H9 (cell line): ENCODE data around the gene USP5. TPM values are rescaled to one million over a fixed set of nuclear protein-coding genes. Genes with fewer than 3 reads are reported as not detected.
"Not testable (repeated sequence)": the region's sequence is repeated elsewhere in the genome, so short reads cannot be mapped to it uniquely, and the experiment has no call there.

ENCODE experiments used
- DNase-seq: peaks from one replicate; pipeline ENCODE4 v3.0.0-alpha.2; 2017
- H2AFZ ChIP-seq: one replicate; pipeline ENCODE4 v1.6.1; 2013; ENCODE audit warnings: mild to moderate bottlenecking, low read length, control low read depth, moderate library complexity
- H2AK5ac ChIP-seq: 2 replicates; pipeline ENCODE4 v1.6.1; 2013; ENCODE audit warnings: low read length, control low read depth, mixed read lengths; ENCODE audit not compliant: insufficient read length
- H2BK120ac ChIP-seq: one replicate; pipeline ENCODE4 v1.6.1; 2013; ENCODE audit warnings: low read depth, mild to moderate bottlenecking, low read length, control low read depth, inconsistent platforms; ENCODE audit not compliant: poor library complexity, severe bottlenecking
- H2BK12ac ChIP-seq: 2 replicates; pipeline ENCODE4 v1.6.1; 2013; ENCODE audit warnings: low read length, control low read depth, mixed read lengths, low read depth; ENCODE audit not compliant: insufficient read length
- H2BK15ac ChIP-seq: 2 replicates; pipeline ENCODE4 v1.6.1; 2013; ENCODE audit warnings: low read depth, low read length, control low read depth
- H2BK20ac ChIP-seq: one replicate; pipeline ENCODE4 v1.6.1; 2013; ENCODE audit warnings: low read depth, mild to moderate bottlenecking, low read length, control low read depth, inconsistent platforms; ENCODE audit not compliant: poor library complexity, severe bottlenecking
- H2BK5ac ChIP-seq: 2 replicates; pipeline ENCODE4 v1.6.1; 2013; ENCODE audit warnings: low read length, control low read depth, mixed read lengths; ENCODE audit not compliant: insufficient read length
- H3K14ac ChIP-seq: 2 replicates; pipeline ENCODE4 v1.6.1; 2013; ENCODE audit warnings: low read length, control low read depth; ENCODE audit not compliant: insufficient read depth
- H3K18ac ChIP-seq: 2 replicates; pipeline ENCODE4 v1.6.1; 2013; ENCODE audit warnings: low read depth, mild to moderate bottlenecking, mixed read lengths, low read length, control low read depth; ENCODE audit not compliant: insufficient read length
- H3K23ac ChIP-seq: 2 replicates; pipeline ENCODE4 v1.6.1; 2013; ENCODE audit warnings: low read length, control low read depth, mixed read lengths, low read depth; ENCODE audit not compliant: insufficient read length
- H3K23me2 ChIP-seq: 2 replicates; pipeline ENCODE4 v1.6.1; 2013; ENCODE audit warnings: low read depth, mild to moderate bottlenecking, mixed read lengths, low read length, control low read depth; ENCODE audit not compliant: insufficient read length, poor library complexity, severe bottlenecking
- H3K27ac ChIP-seq: 2 replicates; pipeline ENCODE4 v1.5.1; 2013; ENCODE audit warnings: low read length, control low read depth, mixed read lengths, low read depth; ENCODE audit not compliant: insufficient read length
- H3K27me3 ChIP-seq: 2 replicates; pipeline ENCODE4 v1.6.1; 2013; ENCODE audit warnings: low read length, control low read depth, inconsistent platforms; ENCODE audit not compliant: insufficient read depth
- H3K4ac ChIP-seq: 2 replicates; pipeline ENCODE4 v1.6.1; 2013; ENCODE audit warnings: low read depth, mild to moderate bottlenecking, control low read depth, inconsistent platforms, low read length, moderate library complexity
- H3K4me1 ChIP-seq: 2 replicates; pipeline ENCODE4 v1.6.1; 2013; ENCODE audit warnings: low read length, control low read depth, inconsistent platforms; ENCODE audit not compliant: insufficient read depth
- H3K4me2 ChIP-seq: 2 replicates; pipeline ENCODE4 v1.6.1; 2013; ENCODE audit warnings: low read length, control low read depth, mixed read lengths; ENCODE audit not compliant: insufficient read length, insufficient read depth
- H3K56ac ChIP-seq: 2 replicates; pipeline ENCODE4 v1.6.1; 2013; ENCODE audit warnings: low read depth, mild to moderate bottlenecking, mixed read lengths, low read length, control low read depth; ENCODE audit not compliant: insufficient read length
- H3K79me1 ChIP-seq: 2 replicates; pipeline ENCODE4 v1.6.1; 2013; ENCODE audit warnings: low read depth, mild to moderate bottlenecking, moderate library complexity, low read length, control low read depth, inconsistent platforms; ENCODE audit not compliant: insufficient read depth, poor library complexity, severe bottlenecking
- H3K79me2 ChIP-seq: 2 replicates; pipeline ENCODE4 v1.6.1; 2013; ENCODE audit warnings: low read length, control low read depth, inconsistent platforms; ENCODE audit not compliant: insufficient read depth
- H3K9ac ChIP-seq: 2 replicates; pipeline ENCODE4 v1.6.1; 2013; ENCODE audit warnings: low read length, control low read depth, mixed read lengths; ENCODE audit not compliant: insufficient read length; ENCODE audit errors: extremely low read depth
- H3K9me3 ChIP-seq: one replicate; pipeline ENCODE4 v1.6.1; 2013; ENCODE audit warnings: low read depth, low read length, inconsistent platforms; ENCODE audit not compliant: control insufficient read depth
- H3T11ph ChIP-seq: one replicate; pipeline ENCODE4 v1.6.1; 2013; ENCODE audit warnings: mild to moderate bottlenecking, low read length, control low read depth, inconsistent platforms
- H4K20me1 ChIP-seq: one replicate; pipeline ENCODE4 v1.6.1; 2013; ENCODE audit not compliant: control insufficient read depth, insufficient read length, insufficient read depth
- H4K5ac ChIP-seq: 2 replicates; pipeline ENCODE4 v1.6.1; 2013; ENCODE audit warnings: low read depth, mild to moderate bottlenecking, mixed read lengths, low read length, control low read depth; ENCODE audit not compliant: insufficient read length
- H4K8ac ChIP-seq: replicated peaks from 2 replicates; pipeline ENCODE4 v1.6.1; 2013; ENCODE audit warnings: low read length, control low read depth, mixed read lengths, low read depth; ENCODE audit not compliant: insufficient read length
- H4K91ac ChIP-seq: 2 replicates; pipeline ENCODE4 v1.6.1; 2013; ENCODE audit warnings: low read depth, mild to moderate bottlenecking, moderate library complexity, mixed read lengths, low read length, control low read depth; ENCODE audit not compliant: insufficient read length
- H3K27ac Mint-ChIP-seq, 3 experiments: 2 replicates in 2 of 3; 3 replicates in 1 of 3; pipeline ENCODE4 v1.8.0; 2020 to 2021; ENCODE audit warnings: mixed read lengths in 3 of 3, mild to moderate bottlenecking in 1 of 3, moderate library complexity in 1 of 3
- H3K27me3 Mint-ChIP-seq: 2 replicates; pipeline ENCODE4 v1.8.0; 2021; ENCODE audit warnings: low read depth, mild to moderate bottlenecking, moderate library complexity, mixed read lengths
- H3K36me3 Mint-ChIP-seq, 3 experiments: 2 replicates in 2 of 3; 3 replicates in 1 of 3; pipeline ENCODE4 v1.8.0; 2020 to 2021; ENCODE audit warnings: low read depth in 3 of 3, mixed read lengths in 3 of 3; ENCODE audit not compliant: insufficient read depth in 1 of 3
- H3K4me1 Mint-ChIP-seq, 2 experiments: 2 replicates each; pipeline ENCODE4 v1.8.0; 2020; ENCODE audit warnings: mixed read lengths in 2 of 2
- H3K4me3 Mint-ChIP-seq, 2 experiments: 2 replicates in 1 of 2; 3 replicates in 1 of 2; pipeline ENCODE4 v1.8.0; 2020 to 2021; ENCODE audit warnings: mild to moderate bottlenecking in 2 of 2, mixed read lengths in 2 of 2, moderate library complexity in 1 of 2
- H3K9me3 Mint-ChIP-seq, 2 experiments: 2 replicates in 1 of 2; 3 replicates in 1 of 2; pipeline ENCODE4 v1.8.0; 2020; ENCODE audit warnings: mild to moderate bottlenecking in 2 of 2, mixed read lengths in 2 of 2, moderate library complexity in 1 of 2
- CTCF ChIP-seq: fragments of 200-600 bp; sonication (generic); conservative IDR thresholded peaks from 3 replicates; pipeline ENCODE4 v1.8.0; 2021; ENCODE audit warnings: antibody characterized with exemption, mild to moderate bottlenecking
- WGBS: extraction: QIAGEN DNeasy Blood & Tissue Kit; methylation state at CpG from one replicate; pipeline ENCODE4 v1.1.7; 2013; ENCODE audit warnings: missing lambda C conversion rate, low lambda C conversion rate, mixed read lengths; ENCODE audit not compliant: insufficient read length; ENCODE audit errors: extremely low coverage; 5-methylcytosine and 5-hydroxymethylcytosine counted together
- total RNA-seq: library from RNA; stranded (reverse); gene quantifications from 2 replicates; pipeline ENCODE4 v1.2.1, GENCODE V29; 2021

The USP5 gene
- total RNA-seq, 1 experiment from 2014 or later = 143 TPM

GRCh38 chr12:6891646-6892001 lies 39.7 kb downstream of the USP5 start:
- no CpG with 5 or more reads among the region's 5 CpGs for WGBS
- Histone ChIP-seq H3K27me3 (no peaks in the 10 kb centered on the region), H3K79me2 (no peaks in the 10 kb centered on the region), H3K23ac (no peak overlapping the region), H2AK5ac (no peak overlapping the region), H3K9me3 (no peaks in the 10 kb centered on the region), H3K18ac (peak overlapping the region; percentile 94), H3K79me1 (no peaks in the 10 kb centered on the region), H2AFZ (no peak overlapping the region), H3K9ac (peak overlapping the region; percentile 77), H3K4me1 (peaks cover 3% of the 10 kb centered on the region; the same call in 1 of the 2 replicates), H3K4ac (no peak overlapping the region), H4K5ac (no peak overlapping the region), H2BK15ac (0 out of 2 replicates have a peak overlapping the region, but pooled peaks have one; percentile 98), H3K4me2 (peak overlapping the region; percentile 67), H3K14ac (peak overlapping the region; percentile 92; the same call in 1 of the 2 replicates), H3K56ac (no peak overlapping the region), H2BK12ac (peak overlapping the region; percentile 51), H2BK5ac (no peak overlapping the region), H4K20me1 (no peaks in the 10 kb centered on the region), H4K8ac (no peak overlapping the region), H2BK120ac (no peak overlapping the region), H3T11ph (no peak overlapping the region), H3K23me2 (peaks cover 6% of the 10 kb centered on the region), H3K27ac (no peak overlapping the region), H2BK20ac (no peak overlapping the region), H4K91ac (no peak overlapping the region)
- peak overlapping the region; percentile 78 to 86 (median 84); a peak in 6 of 7 replicates for H3K27ac Mint-ChIP-seq
- no peaks in the 10 kb centered on the region for H3K27me3 Mint-ChIP-seq
- H3K4me1 Mint-ChIP-seq = peaks cover 20 to 30% of the 10 kb centered on the region in 2 experiments
- H3K4me3 Mint-ChIP-seq = peak overlapping the region; percentile 57 to 77
- no peak for TF ChIP-seq CTCF
- H3K9me3 Mint-ChIP-seq = peaks cover 0 to 3% of the 10 kb centered on the region in 2 experiments; a peak in 2 of 5 replicates
- H3K36me3 Mint-ChIP-seq = peaks cover 0 to 12% (median 12%) of the 10 kb centered on the region in 3 experiments; a peak in 5 of 7 replicates
- no peak for DNase-seq

GRCh38 chr12:6892683-6893082 lies 40.7 kb downstream of the USP5 start:
- H3K9me3 ChIP-seq, H3K4ac ChIP-seq, H3K23me2 ChIP-seq, H3K27ac ChIP-seq, H2BK12ac ChIP-seq, H3K14ac ChIP-seq, H3T11ph ChIP-seq, H3K18ac ChIP-seq, H3K9me3 Mint-ChIP-seq, H4K91ac ChIP-seq, H3K4me2 ChIP-seq, H3K4me3 Mint-ChIP-seq, H2BK15ac ChIP-seq, H3K56ac ChIP-seq, H3K27ac Mint-ChIP-seq, H3K79me2 ChIP-seq, H3K9ac ChIP-seq, H2BK20ac ChIP-seq, H3K4me1 ChIP-seq, H4K5ac ChIP-seq, H2AFZ ChIP-seq, H4K8ac ChIP-seq, H3K27me3 Mint-ChIP-seq, H3K27me3 ChIP-seq, H4K20me1 ChIP-seq, H2BK120ac ChIP-seq, H3K79me1 ChIP-seq, DNase-seq, H3K23ac ChIP-seq, H2AK5ac ChIP-seq, H2BK5ac ChIP-seq: not testable (repeated sequence)
- Mint-ChIP-seq H3K4me1 (peaks cover 17 to 22% of the 10 kb centered on the region in 2 experiments), H3K36me3 (peaks cover 0 to 12% (median 12%) of the 10 kb centered on the region in 3 experiments; a peak in 5 of 7 replicates)
- WGBS = no CpG with 5 or more reads among the region's 3 CpGs
